Astrocyte (in vitro differentiated cells and primary cell): ENCODE measurements around the gene ALOX12B.

Experiments used
- CTCF ChIP-seq: IDR thresholded peaks from 2 replicates; pipeline ENCODE4 v1.5.1; 2011; ENCODE audit warnings: low read depth, mild to moderate bottlenecking, inconsistent platforms, low read length, moderate library complexity; ENCODE audit not compliant: insufficient read depth
- EZH2 ChIP-seq: IDR thresholded peaks from 2 replicates; pipeline ENCODE4 v1.6.1; 2012; ENCODE audit warnings: mild to moderate bottlenecking, low read length, inconsistent platforms; ENCODE audit not compliant: insufficient read depth

DNA sequence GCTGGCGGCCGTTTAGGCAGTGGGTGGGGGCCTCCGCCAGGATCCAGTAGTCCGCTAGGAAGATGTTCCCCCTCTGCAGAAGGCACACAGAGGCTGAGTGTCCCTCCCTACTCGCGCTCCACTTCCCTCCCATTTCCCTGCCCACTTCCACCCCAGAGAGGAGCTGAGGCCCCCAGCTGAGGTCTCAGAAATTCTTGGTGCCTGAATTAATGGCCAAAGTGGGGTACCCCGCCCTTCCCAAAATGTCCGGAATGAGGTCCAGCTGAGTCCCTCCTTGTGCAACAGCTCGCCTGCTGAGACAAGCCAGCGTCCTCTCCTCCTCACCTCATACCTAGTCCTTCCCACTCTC, 22.9 kb upstream of the ALOX12B start:
- TF ChIP-seq CTCF (no peak), EZH2 (no peak)
